Vagina (tissue), 2 donors: Measurements from ENCODE around the gene C3orf22. TPM values are rescaled to one million over a fixed set of nuclear protein-coding genes. Genes with fewer than 3 reads are reported as not detected.

Source experiments
- DNase-seq, 2 donors: peaks; one replicate each; pipeline ENCODE4 v3.0.0-alpha.2; 2017; ENCODE audit errors: extremely low spot score in 2 of 2
- H3K27ac ChIP-seq: fragments of 200-600 bp; sonication (generic); one replicate; pipeline ENCODE4 v1.5.1; 2019
- H3K27me3 ChIP-seq: fragments of 200-600 bp; sonication (generic); one replicate; pipeline ENCODE4 v1.5.1; 2019
- H3K36me3 ChIP-seq, 2 donors: fragments of 200-600 bp; sonication (generic); one replicate each; pipeline ENCODE4 v1.5.1; 2017 to 2019
- H3K4me1 ChIP-seq: fragments of 200-600 bp; sonication (generic); one replicate; pipeline ENCODE4 v1.5.1; 2019
- H3K4me3 ChIP-seq, 2 donors: fragments of 200-600 bp; sonication (generic); 1 replicate in 1 of 2; 2 replicates in 1 of 2; pipeline ENCODE4 v1.5.1; 2016 to 2019
- H3K9me3 ChIP-seq: fragments of 200-600 bp; sonication (generic); one replicate; pipeline ENCODE4 v1.5.1; 2019
- CTCF ChIP-seq, 3 experiments: fragments of 450-650 bp in 2 of 3; fragments of 200-600 bp in 1 of 3; sonication (generic) in 1 of 3; IDR thresholded peaks; one replicate each; pipeline ENCODE4 v1.5.1; 2017 to 2019; ENCODE audit warnings: antibody characterized with exemption in 3 of 3, mild to moderate bottlenecking in 2 of 3, moderate library complexity in 2 of 3
- POLR2A ChIP-seq, 2 donors: fragments of 450-650 bp; IDR thresholded peaks; one replicate each; pipeline ENCODE4 v1.6.1; 2017; ENCODE audit warnings: antibody characterized with exemption in 2 of 2, mild to moderate bottlenecking in 2 of 2, moderate library complexity in 2 of 2
- POLR2AphosphoS5 ChIP-seq, 2 donors: sonication (generic); formaldehyde crosslinking; IDR thresholded peaks; one replicate each; pipeline ENCODE4 v1.9.0; 2017; ENCODE audit warnings: antibody characterized with exemption in 2 of 2, mild to moderate bottlenecking in 2 of 2, low read depth in 1 of 2; ENCODE audit not compliant: insufficient read depth in 1 of 2
- intact Hi-C: fragments of 100-400 bp; cut with DNase I; formaldehyde crosslinking; loops from one replicate; pipeline ENCODE4 v1.15.1; 2023
- total RNA-seq: library from RNA; depleted of rRNA; stranded (reverse); fragments of >200 nt; gene quantifications from one replicate; pipeline ENCODE4 v1.2.3, GENCODE V29; 2016

C3orf22 gene
- total RNA-seq, 1 donor from 2014 or later: not detected

- no peak overlapping the region for H3K4me3 ChIP-seq
- no peak for TF ChIP-seq CTCF (IDR thresholded peaks at IDR 0.05)
- TF ChIP-seq POLR2AphosphoS5 (IDR thresholded peaks at IDR 0.05; ENCODE audit: insufficient read depth in 1 of 2, low read depth in 1 of 2): no peak
- TF ChIP-seq POLR2A (IDR thresholded peaks at IDR 0.05): no peak
- intact Hi-C loops: no loop called here
- H3K27me3 ChIP-seq: no peaks in the 10 kb centered on the region
- H3K27ac ChIP-seq: no peak overlapping the region
- H3K36me3 ChIP-seq: no peaks in the 10 kb centered on the region
- H3K9me3 ChIP-seq: no peaks in the 10 kb centered on the region
- H3K4me1 ChIP-seq: no peaks in the 10 kb centered on the region
- peak; percentile 69 to 92 for DNase-seq
These were observed 1.9 kb downstream of the C3orf22 start for GRCh38 chr3:126556637-126557414.

GRCh38 chr3:126555795-126556636, 2.7 kb downstream of the C3orf22 start:
- DNase-seq: peak; percentile 76 to 84
- TF ChIP-seq CTCF (IDR thresholded peaks at IDR 0.05): no peak
- no peak for TF ChIP-seq POLR2AphosphoS5 (IDR thresholded peaks at IDR 0.05; ENCODE audit: insufficient read depth in 1 of 2, low read depth in 1 of 2)
- no peak for TF ChIP-seq POLR2A (IDR thresholded peaks at IDR 0.05)
- Histone ChIP-seq H3K4me3 (no peak overlapping the region), H3K9me3 (no peaks in the 10 kb centered on the region), H3K27me3 (no peaks in the 10 kb centered on the region), H3K27ac (no peak overlapping the region), H3K4me1 (no peaks in the 10 kb centered on the region), H3K36me3 (no peaks in the 10 kb centered on the region)
- intact Hi-C loops: no loop called here

GRCh38 chr3:126554560-126555525, 3.9 kb downstream of the C3orf22 start:
- Histone ChIP-seq H3K27me3 (no peaks in the 10 kb centered on the region), H3K27ac (no peak overlapping the region), H3K4me3 (no peak overlapping the region), H3K9me3 (no peaks in the 10 kb centered on the region), H3K4me1 (no peaks in the 10 kb centered on the region), H3K36me3 (no peaks in the 10 kb centered on the region)
- DNase-seq: peak; percentile 70 to 72
- TF ChIP-seq POLR2A (IDR thresholded peaks at IDR 0.05) (no peak), POLR2AphosphoS5 (IDR thresholded peaks at IDR 0.05; ENCODE audit: insufficient read depth in 1 of 2, low read depth in 1 of 2) (no peak), CTCF (IDR thresholded peaks at IDR 0.05) (no peak)
- intact Hi-C loops: no loop called here

- no peak for TF ChIP-seq POLR2A (IDR thresholded peaks at IDR 0.05)
- TF ChIP-seq CTCF (IDR thresholded peaks at IDR 0.05): no peak
- no peak for TF ChIP-seq POLR2AphosphoS5 (IDR thresholded peaks at IDR 0.05; ENCODE audit: insufficient read depth in 1 of 2, low read depth in 1 of 2)
- peak; percentile 69 to 84 for DNase-seq
- no peaks in the 10 kb centered on the region for H3K36me3 ChIP-seq
These were observed 5.2 kb downstream of the C3orf22 start for GRCh38 chr3:126553284-126554084.

More at GRCh38 chr3:126553284-126554084, 5.2 kb downstream of the C3orf22 start:
- Histone ChIP-seq H3K4me3 (no peak overlapping the region), H3K27ac (no peak overlapping the region), H3K4me1 (no peaks in the 10 kb centered on the region), H3K27me3 (no peaks in the 10 kb centered on the region), H3K9me3 (no peaks in the 10 kb centered on the region)
- intact Hi-C loops: no loop called here
